ENCODE data around the gene RENBP.

RENBP gene

DNA sequence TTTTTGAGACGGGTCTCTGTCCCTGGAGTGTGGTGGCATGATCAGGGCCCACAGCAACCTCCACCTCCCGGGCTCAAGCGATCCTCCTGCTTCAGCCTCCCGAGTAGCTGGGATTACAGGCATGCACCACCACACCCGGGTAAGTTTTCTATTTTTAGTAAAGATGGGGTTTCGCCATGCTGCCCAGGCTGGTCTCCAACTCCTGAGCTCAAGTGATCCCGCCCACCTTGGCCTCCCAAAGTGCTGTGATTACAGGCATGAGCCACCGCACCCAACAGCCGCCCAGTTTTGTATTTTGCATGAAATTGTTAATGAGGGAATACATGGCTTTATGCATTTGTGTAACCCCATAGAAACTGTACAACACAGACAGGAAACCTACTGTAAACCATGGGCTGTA is 15.6 kb downstream of the RENBP start:
- Histone ChIP-seq H3K9me2 (replicated peaks; ENCODE audit: insufficient read depth, low read length) (no peaks in the 10 kb centered on the region), H3K4me2 (ENCODE audit: low read depth, low read length) (peak overlapping the region; percentile 47), H3K9ac (ENCODE audit: low read length) (no peak overlapping the region; the same call in 1 of the 2 replicates), H3F3A (ENCODE audit: insufficient read depth, low read length) (peaks cover 38% of the 10 kb centered on the region), H3K4me1 (ENCODE audit: low read length) (peaks cover 11% of the 10 kb centered on the region; the same call in 1 of the 2 replicates), H2AFZ (ENCODE audit: low read length) (no peak overlapping the region), H3K27me3 (replicated peaks; ENCODE audit: insufficient read depth, low read length) (no peaks in the 10 kb centered on the region), H4K20me1 (ENCODE audit: insufficient read depth, low read length) (no peaks in the 10 kb centered on the region), H3K36me3 (replicated peaks; ENCODE audit: insufficient read depth, low read length) (no peaks in the 10 kb centered on the region), H3K9me3 (replicated peaks; ENCODE audit: insufficient read depth, low read length) (no peaks in the 10 kb centered on the region), H3K79me2 (ENCODE audit: low read length) (peaks cover 52% of the 10 kb centered on the region), H3K27ac (ENCODE audit: low read length) (peak overlapping the region; percentile 19; the same call in 1 of the 2 replicates), H3K4me3 (ENCODE audit: low read length) (peak overlapping the region; percentile 11; the same call in 1 of the 2 replicates)
- no peak for DNase-seq
- TF ChIP-seq, protein P1, sequence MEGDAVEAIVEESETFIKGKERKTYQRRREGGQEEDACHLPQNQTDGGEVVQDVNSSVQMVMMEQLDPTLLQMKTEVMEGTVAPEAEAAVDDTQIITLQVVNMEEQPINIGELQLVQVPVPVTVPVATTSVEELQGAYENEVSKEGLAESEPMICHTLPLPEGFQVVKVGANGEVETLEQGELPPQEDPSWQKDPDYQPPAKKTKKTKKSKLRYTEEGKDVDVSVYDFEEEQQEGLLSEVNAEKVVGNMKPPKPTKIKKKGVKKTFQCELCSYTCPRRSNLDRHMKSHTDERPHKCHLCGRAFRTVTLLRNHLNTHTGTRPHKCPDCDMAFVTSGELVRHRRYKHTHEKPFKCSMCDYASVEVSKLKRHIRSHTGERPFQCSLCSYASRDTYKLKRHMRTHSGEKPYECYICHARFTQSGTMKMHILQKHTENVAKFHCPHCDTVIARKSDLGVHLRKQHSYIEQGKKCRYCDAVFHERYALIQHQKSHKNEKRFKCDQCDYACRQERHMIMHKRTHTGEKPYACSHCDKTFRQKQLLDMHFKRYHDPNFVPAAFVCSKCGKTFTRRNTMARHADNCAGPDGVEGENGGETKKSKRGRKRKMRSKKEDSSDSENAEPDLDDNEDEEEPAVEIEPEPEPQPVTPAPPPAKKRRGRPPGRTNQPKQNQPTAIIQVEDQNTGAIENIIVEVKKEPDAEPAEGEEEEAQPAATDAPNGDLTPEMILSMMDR (IDR thresholded peaks at IDR 0.05; ENCODE audit: low read length): no peak
- TF ChIP-seq EZH2phosphoT487 (IDR thresholded peaks at IDR 0.05; ENCODE audit: low read length) (no peak), EZH2 (optimal IDR thresholded peaks at IDR 0.05; ENCODE audit: low read depth, low read length) (no peak)

DNA sequence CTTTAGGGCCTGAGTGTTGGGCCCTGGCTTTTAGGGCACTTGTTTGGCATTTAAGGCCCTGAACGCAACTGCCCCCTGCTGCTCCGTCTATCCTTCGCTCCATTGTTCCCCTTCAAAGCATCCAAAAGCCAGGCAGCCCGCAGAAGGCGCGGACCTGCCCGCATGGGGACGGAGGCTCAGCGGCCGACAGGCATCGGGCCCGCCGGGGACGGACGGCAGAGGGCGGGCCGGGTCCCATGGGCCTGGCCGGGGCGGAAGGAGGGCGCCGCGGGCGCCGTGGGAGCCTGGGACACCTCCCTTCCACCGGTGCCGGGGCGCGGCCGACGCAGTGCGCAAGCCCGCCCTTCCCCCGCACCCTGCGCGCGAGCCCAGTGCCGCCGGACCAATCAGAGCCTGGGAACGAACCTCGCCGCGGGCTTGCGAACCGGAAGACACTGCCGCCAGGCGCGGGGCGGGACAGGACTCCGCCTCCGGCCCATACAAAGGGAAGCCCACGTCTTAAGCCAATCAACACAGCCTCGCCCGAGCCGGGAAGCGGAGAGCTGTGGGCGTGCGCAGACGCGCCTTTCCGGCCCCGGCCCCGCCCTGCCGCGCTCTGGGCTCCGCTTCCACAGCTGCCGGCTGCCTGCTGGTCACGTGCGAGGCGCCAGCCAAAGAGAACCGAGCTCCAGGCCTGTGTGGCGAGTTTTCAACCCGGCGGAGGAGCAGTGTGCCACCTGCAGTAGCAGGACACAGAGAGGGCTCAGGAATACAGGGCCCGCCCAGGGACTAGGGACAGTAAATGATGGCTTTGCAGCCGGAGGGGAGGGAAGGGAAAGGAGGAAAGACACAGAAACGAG is 16.3 kb downstream of the RENBP start:
- peak overlapping the region; percentile 73 for H3K4me2 ChIP-seq (ENCODE audit: low read depth, low read length)
- peaks cover 38% of the 10 kb centered on the region for H3F3A ChIP-seq (ENCODE audit: insufficient read depth, low read length)
- peak; percentile 96 for DNase-seq
- no peaks in the 10 kb centered on the region for H3K27me3 ChIP-seq (replicated peaks; ENCODE audit: insufficient read depth, low read length)
- peaks cover 11% of the 10 kb centered on the region; the same call in 1 of the 2 replicates for H3K4me1 ChIP-seq (ENCODE audit: low read length)
- peak overlapping the region; percentile 98 for H3K27ac ChIP-seq (ENCODE audit: low read length)
- peak overlapping the region; percentile 91 for H3K9ac ChIP-seq (ENCODE audit: low read length)
- H3K4me3 ChIP-seq (ENCODE audit: low read length): peak overlapping the region; percentile 78
- H3K9me2 ChIP-seq (replicated peaks; ENCODE audit: insufficient read depth, low read length): no peaks in the 10 kb centered on the region
- no peak for TF ChIP-seq EZH2 (optimal IDR thresholded peaks at IDR 0.05; ENCODE audit: low read depth, low read length)
- TF ChIP-seq, protein P1 (IDR thresholded peaks at IDR 0.05; ENCODE audit: low read length): no peak
- TF ChIP-seq EZH2phosphoT487 (IDR thresholded peaks at IDR 0.05; ENCODE audit: low read length): no peak
- no peaks in the 10 kb centered on the region for H4K20me1 ChIP-seq (ENCODE audit: insufficient read depth, low read length)
- no peaks in the 10 kb centered on the region for H3K9me3 ChIP-seq (replicated peaks; ENCODE audit: insufficient read depth, low read length)
- no peaks in the 10 kb centered on the region for H3K36me3 ChIP-seq (replicated peaks; ENCODE audit: insufficient read depth, low read length)
- H2AFZ ChIP-seq (ENCODE audit: low read length): no peak overlapping the region
- H3K79me2 ChIP-seq (ENCODE audit: low read length): peaks cover 52% of the 10 kb centered on the region

DNA sequence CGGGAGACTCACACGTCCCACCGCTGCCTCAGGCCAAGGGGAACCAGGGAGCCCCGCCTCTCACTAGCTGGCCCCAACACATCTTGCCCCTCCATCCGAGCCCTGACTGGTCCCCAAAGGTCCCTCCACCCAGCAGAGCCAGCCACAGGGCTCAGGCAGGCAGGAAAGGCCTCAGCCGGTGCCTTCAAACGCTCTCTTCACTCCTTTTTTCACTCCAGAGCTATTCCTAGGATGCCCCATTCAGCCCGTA is 16.8 kb downstream of the RENBP start:
- H3K4me3 ChIP-seq (ENCODE audit: low read length): peak overlapping the region; percentile 78
- H3K79me2 ChIP-seq (ENCODE audit: low read length): peaks cover 52% of the 10 kb centered on the region
- DNase-seq: peak; percentile 14
- peak overlapping the region; percentile 98 for H3K27ac ChIP-seq (ENCODE audit: low read length)
- H4K20me1 ChIP-seq (ENCODE audit: insufficient read depth, low read length): no peaks in the 10 kb centered on the region
- H3K27me3 ChIP-seq (replicated peaks; ENCODE audit: insufficient read depth, low read length): no peaks in the 10 kb centered on the region
- no peaks in the 10 kb centered on the region for H3K9me2 ChIP-seq (replicated peaks; ENCODE audit: insufficient read depth, low read length)
- peak overlapping the region; percentile 73 for H3K4me2 ChIP-seq (ENCODE audit: low read depth, low read length)
- H2AFZ ChIP-seq (ENCODE audit: low read length): no peak overlapping the region
- TF ChIP-seq, protein P1 (IDR thresholded peaks at IDR 0.05; ENCODE audit: low read length): no peak
- TF ChIP-seq EZH2phosphoT487 (IDR thresholded peaks at IDR 0.05; ENCODE audit: low read length) (no peak), EZH2 (optimal IDR thresholded peaks at IDR 0.05; ENCODE audit: low read depth, low read length) (no peak)
- no peaks in the 10 kb centered on the region for H3K36me3 ChIP-seq (replicated peaks; ENCODE audit: insufficient read depth, low read length)
- peaks cover 11% of the 10 kb centered on the region; the same call in 1 of the 2 replicates for H3K4me1 ChIP-seq (ENCODE audit: low read length)
- H3F3A ChIP-seq (ENCODE audit: insufficient read depth, low read length): peaks cover 38% of the 10 kb centered on the region
- H3K9ac ChIP-seq (ENCODE audit: low read length): peak overlapping the region; percentile 91
- no peaks in the 10 kb centered on the region for H3K9me3 ChIP-seq (replicated peaks; ENCODE audit: insufficient read depth, low read length)

All from MM.1S (cell line).